CD4-positive, alpha-beta T cell treated with Interleukin-15 for 4 hours (primary cell): Measurements from ENCODE around the gene USH2A.

Experiments used
- DNase-seq: peaks from one replicate; pipeline ENCODE4 v3.0.0-alpha.2; 2020; ENCODE audit warnings: low spot score

Gene USH2A

DNA sequence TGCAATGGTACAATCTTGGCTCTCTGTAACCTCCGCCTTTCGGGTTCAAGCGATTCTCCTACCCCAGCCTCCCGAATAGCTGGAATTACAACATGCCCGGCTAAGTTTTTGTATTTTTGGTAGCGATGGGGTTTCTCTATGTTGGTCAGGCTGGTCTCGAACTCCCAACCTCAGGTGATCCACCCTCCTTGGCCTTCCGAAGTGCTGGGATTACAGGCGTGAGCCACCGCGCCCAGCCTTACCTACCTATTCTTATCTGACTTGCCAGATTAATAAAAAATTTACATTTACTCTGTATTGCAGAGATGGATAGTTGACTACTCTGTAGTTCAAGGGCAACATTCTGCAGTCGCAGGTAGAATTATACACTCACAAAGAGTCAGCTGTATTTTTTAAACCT, 496.6 kb downstream of the USH2A start:
- DNase-seq = no peak

- DNase-seq = no peak
These were observed 500.0 kb downstream of the USH2A start for GRCh38 chr1:215923129-215923824.

GRCh38 chr1:215911406-215911968, 511.8 kb downstream of the USH2A start:
- no peak for DNase-seq

DNA sequence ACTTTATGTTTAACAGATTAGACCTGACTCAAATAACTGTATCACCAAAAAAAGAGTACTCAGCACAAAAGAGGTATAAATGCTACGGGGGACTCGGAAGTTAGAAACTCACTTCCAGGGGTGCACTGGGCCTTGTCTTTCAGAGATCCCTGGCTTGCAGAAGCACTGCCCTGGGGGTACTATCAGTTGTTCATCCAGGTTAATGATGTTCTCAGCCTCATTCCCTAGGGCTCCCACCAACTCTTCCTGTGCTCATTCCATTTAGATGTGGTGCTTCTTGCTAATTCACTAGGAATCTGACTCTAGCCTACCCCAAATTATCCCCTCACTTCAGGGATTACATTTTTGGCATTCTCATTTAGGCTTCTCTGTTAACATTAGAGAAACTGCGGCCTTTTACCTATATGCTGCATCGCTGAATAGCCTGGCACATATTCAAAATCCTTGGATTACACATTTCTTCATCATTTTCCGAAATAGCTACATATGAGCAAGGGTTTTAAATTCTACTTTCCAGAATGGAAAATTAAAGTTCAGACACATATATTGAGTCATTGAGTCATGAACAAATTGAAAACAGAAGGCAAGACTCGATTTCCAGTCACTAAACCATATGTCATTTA, 517.6 kb downstream of the USH2A start:
- no peak for DNase-seq

DNA sequence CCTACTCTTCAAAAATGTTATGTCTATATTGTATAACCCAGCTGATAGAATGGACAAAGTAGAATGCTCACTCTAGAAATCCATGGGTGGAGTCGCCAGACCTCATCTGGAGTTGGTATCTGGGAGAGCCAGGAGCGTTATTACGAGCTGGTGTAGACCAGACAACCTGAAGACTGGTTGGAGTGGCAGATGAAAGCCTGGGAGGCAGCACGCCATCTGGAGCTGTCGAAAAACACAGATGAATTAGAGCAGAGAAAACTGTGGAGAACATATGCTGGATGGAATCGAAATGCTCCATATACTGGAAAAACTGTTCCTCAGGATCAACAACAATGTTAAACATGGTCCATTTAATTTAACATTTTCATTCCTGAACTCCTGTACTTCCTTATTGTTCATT, 522.6 kb downstream of the USH2A start:
- no peak for DNase-seq

DNA sequence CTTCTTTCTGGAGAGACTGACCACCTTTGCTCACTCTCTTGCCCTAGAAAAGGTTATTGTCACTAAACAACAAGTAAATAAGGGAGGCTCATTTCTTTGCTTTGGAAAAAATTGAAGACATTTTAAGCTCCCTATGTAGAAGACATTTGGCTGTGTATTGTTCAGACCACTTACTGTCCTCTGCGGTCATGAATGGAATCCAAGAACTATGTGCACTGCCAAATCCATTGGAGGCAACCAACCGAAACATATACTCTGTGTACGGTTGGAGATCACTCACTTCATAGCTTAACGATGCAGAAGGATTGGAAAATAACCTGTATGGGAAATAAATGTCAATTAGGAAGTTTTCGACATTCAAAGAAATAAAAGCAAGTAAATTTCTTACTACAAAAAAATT, 523.3 kb downstream of the USH2A start:
- DNase-seq = no peak

DNA sequence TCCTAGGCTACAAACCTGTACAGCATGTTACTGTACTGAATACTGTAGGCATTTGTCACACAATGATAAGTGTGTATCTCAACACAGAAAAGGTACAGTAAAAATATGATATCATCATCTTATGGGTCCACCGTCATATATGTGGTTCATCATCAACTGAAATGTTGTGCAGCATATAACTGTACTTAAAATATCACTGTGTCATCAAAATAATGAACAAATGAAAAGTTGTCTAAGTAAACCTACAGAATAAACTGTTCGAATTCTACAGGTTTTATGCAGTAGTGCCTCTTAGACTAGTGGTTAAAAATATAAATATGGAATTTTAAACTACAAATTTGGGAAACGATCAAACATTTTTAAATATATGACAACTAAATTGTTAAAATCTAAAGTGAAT, 527.4 kb downstream of the USH2A start:
- no peak for DNase-seq

GRCh38 chr1:215895276-215895675, 528.0 kb downstream of the USH2A start:
- no peak for DNase-seq

GRCh38 chr1:215894617-215895016, 528.6 kb downstream of the USH2A start:
- DNase-seq = no peak

GRCh38 chr1:215891266-215892057, 531.8 kb downstream of the USH2A start:
- no peak for DNase-seq

DNA sequence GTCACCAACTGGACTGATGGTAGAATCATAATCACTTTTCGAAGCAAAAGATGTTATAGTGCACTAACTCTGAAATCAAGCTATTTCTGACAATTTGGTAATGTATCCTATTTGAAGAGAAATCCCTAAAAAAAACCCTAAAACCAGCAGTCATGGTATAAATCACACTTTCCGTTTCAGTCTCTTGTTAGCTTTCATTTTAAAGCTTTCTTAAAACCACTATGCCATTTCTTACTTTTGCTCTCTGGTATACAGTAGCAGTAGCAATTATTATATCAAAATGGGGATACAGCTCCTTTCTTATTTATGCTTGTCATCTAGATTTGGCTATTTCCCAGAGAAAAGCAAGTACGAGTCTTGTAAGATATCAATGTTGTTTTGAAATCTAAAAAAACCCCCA, 532.8 kb downstream of the USH2A start:
- no peak for DNase-seq

- DNase-seq = no peak
These were observed 533.4 kb downstream of the USH2A start for GRCh38 chr1:215889871-215890270.

- DNase-seq = no peak
These were observed 535.1 kb downstream of the USH2A start for GRCh38 chr1:215888159-215888558.

DNA sequence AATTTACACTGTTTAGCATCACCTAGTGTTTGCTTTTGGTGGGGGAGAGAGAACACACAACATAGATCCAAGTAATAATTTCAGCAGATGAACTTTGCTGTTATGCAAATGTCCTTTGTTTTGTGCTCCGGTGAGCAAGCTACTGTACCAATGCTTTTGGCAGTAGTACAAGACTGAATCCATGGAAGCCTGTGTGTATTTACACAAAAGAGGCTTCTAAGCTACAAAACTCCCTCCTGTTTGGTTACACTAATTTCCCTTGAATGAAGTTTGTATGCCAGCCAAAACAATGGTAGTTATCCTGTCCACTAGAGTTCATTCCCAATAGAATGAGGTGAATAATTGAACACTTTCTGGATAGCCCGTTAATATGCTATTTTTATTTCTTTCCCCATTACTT, 535.6 kb downstream of the USH2A start:
- no peak for DNase-seq

DNA sequence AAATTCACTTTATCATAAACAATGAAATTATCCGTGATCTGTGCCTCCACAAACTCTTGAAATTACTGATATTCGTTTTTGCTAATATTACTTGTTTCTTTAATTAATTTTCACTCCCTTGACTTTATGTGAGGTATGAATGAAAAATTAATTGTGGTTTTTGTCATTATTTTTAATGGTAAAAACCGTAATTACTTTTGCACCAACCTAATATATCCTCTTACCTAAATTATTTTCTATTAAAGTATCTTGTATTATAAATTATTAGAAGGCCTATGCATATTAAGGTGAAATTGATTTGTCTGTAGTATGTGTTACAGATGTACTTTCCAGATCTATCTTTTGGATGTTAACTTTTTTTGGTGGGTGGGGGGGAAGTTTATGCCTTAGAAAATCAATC, 540.2 kb downstream of the USH2A start:
- DNase-seq = no peak

- DNase-seq = no peak
These were observed 544.4 kb downstream of the USH2A start for GRCh38 chr1:215878843-215879242.

- no peak for DNase-seq
These were observed 545.1 kb downstream of the USH2A start for GRCh38 chr1:215878128-215878527.

GRCh38 chr1:215877452-215877951, 545.7 kb downstream of the USH2A start:
- DNase-seq = no peak

DNA sequence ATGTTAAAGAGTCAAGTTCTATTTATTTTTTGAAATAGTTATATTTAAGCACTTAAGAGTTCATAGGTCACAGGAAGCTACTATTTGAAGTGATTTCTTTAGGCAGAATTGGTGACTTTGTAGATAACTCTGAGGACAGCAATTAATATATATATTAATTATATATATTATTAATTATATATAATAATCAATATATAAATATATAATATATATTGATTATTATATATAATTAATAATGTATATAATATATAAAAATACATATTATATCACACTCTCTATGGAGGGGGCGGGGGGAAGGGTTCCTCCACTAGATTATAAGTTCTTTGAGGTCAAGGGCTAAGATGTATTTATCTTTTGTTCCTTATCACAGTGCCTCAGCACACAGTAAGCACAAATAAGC, 547.5 kb downstream of the USH2A start:
- DNase-seq = no peak

DNA sequence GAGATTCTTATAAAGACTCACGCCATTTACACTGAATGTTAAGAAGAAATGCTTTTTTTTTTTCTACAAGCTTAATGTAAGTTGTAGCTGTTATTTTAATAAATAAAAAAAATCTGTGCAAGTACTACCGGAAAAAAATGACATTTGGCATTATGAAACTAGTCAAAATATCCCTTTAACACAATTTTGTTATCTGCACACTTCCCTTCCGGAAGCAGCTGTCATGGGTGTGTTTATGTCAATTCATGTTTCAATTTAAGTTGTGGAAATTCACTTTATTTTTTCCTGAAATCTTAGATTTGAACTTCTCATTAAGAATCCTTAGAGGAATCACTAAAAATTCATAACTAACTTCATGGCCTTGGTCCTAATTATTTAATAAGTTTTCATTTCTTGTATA, 548.0 kb downstream of the USH2A start:
- DNase-seq = no peak

- DNase-seq = no peak
These were observed 550.6 kb downstream of the USH2A start for GRCh38 chr1:215872658-215873057.

DNA sequence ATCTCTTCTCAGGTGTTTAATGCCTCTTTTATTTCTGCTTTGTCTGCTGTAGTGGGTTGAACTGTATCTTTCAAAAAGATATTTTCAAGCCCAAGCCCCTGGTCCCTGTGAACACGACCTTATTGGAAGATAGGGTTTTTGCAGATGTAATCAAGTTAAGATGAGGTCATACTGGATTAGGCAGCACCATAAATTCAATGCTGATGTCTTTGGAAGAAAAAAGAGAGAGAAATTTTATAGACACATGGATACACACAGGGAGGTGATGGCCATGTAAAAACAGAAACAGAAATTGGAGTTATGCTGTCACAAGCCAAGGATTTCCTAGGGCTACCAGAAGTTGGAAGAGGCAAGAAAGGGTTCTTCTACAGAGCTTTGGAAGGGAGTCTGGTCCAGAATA, 554.7 kb downstream of the USH2A start:
- DNase-seq = no peak

- DNase-seq = no peak
These were observed 558.2 kb downstream of the USH2A start for GRCh38 chr1:215865060-215865459.
